Central memory CD4-positive, alpha-beta T cell (primary cell): ENCODE measurements around the gene XXYLT1.

ENCODE experiments used
- DNase-seq: peaks from one replicate; pipeline ENCODE4 v3.0.0; 2022

XXYLT1 gene

GRCh38 chr3:195182470-195182795, 88.5 kb downstream of the XXYLT1 start:
- DNase-seq: no peak

- DNase-seq: no peak
Observed at GRCh38 chr3:195181741-195182469, 89.1 kb downstream of the XXYLT1 start.

- DNase-seq: no peak
Observed at GRCh38 chr3:195181113-195181498, 89.9 kb downstream of the XXYLT1 start.

GRCh38 chr3:195180490-195181112, 90.4 kb downstream of the XXYLT1 start:
- no peak for DNase-seq

- DNase-seq: no peak
Observed at GRCh38 chr3:195179776-195180489, 91.0 kb downstream of the XXYLT1 start.

- DNase-seq: no peak
Observed at GRCh38 chr3:195178124-195178910, 92.6 kb downstream of the XXYLT1 start.

- DNase-seq: no peak
Observed at GRCh38 chr3:195177422-195178123, 93.4 kb downstream of the XXYLT1 start.

- DNase-seq: no peak
Observed at GRCh38 chr3:195176776-195177175, 94.2 kb downstream of the XXYLT1 start.

GRCh38 chr3:195175476-195176337, 95.3 kb downstream of the XXYLT1 start:
- DNase-seq: no peak

GRCh38 chr3:195175076-195175475, 95.9 kb downstream of the XXYLT1 start:
- DNase-seq: no peak

GRCh38 chr3:195173657-195174056, 97.3 kb downstream of the XXYLT1 start:
- DNase-seq: no peak

GRCh38 chr3:195172896-195173295, 98.1 kb downstream of the XXYLT1 start:
- DNase-seq: no peak

- DNase-seq: no peak
Observed at GRCh38 chr3:195172039-195172684, 98.8 kb downstream of the XXYLT1 start.

GRCh38 chr3:195171093-195171873, 99.7 kb downstream of the XXYLT1 start:
- no peak for DNase-seq

GRCh38 chr3:195170496-195170895, 100.5 kb downstream of the XXYLT1 start:
- DNase-seq: no peak

GRCh38 chr3:195169011-195169649, 101.8 kb downstream of the XXYLT1 start:
- no peak for DNase-seq

- DNase-seq: no peak
Observed at GRCh38 chr3:195168009-195168762, 102.8 kb downstream of the XXYLT1 start.

- DNase-seq: no peak
Observed at GRCh38 chr3:195165790-195166189, 105.2 kb downstream of the XXYLT1 start.

GRCh38 chr3:195165265-195165609, 105.7 kb downstream of the XXYLT1 start:
- no peak for DNase-seq
